Measurements from ENCODE around the gene RABGAP1L.

RABGAP1L gene

GRCh38 chr1:174775621-174776020 is 616.3 kb downstream of the RABGAP1L start:
- H3K27ac ChIP-seq: no peak overlapping the region
- no peak for DNase-seq (ENCODE audit: low spot score)
- H3K4me3 ChIP-seq: no peak overlapping the region
- TF ChIP-seq CTCF (IDR thresholded peaks at IDR 0.05): no peak

- no peak overlapping the region for H3K4me3 ChIP-seq
- no peak for TF ChIP-seq CTCF (IDR thresholded peaks at IDR 0.05)
Observed at GRCh38 chr1:174777262-174777661, 617.9 kb downstream of the RABGAP1L start.

GRCh38 chr1:174785510-174785909 is 626.2 kb downstream of the RABGAP1L start:
- Histone ChIP-seq H3K27ac (no peak overlapping the region), H3K4me3 (no peak overlapping the region)
- no peak for DNase-seq (ENCODE audit: low spot score)
- no peak for TF ChIP-seq CTCF (IDR thresholded peaks at IDR 0.05)

More at GRCh38 chr1:174777262-174777661, 617.9 kb downstream of the RABGAP1L start:
- no peak overlapping the region for H3K27ac ChIP-seq
- DNase-seq (ENCODE audit: low spot score): no peak

GRCh38 chr1:174786358-174786757 is 627.0 kb downstream of the RABGAP1L start:
- no peak overlapping the region for H3K27ac ChIP-seq
- no peak for DNase-seq (ENCODE audit: low spot score)
- no peak overlapping the region for H3K4me3 ChIP-seq
- TF ChIP-seq CTCF (IDR thresholded peaks at IDR 0.05): no peak

GRCh38 chr1:174786760-174787159 is 627.4 kb downstream of the RABGAP1L start:
- no peak for TF ChIP-seq CTCF (IDR thresholded peaks at IDR 0.05)
- Histone ChIP-seq H3K4me3 (no peak overlapping the region), H3K27ac (no peak overlapping the region)
- DNase-seq (ENCODE audit: low spot score): no peak

- no peak for TF ChIP-seq CTCF (IDR thresholded peaks at IDR 0.05)
- Histone ChIP-seq H3K4me3 (no peak overlapping the region), H3K27ac (no peak overlapping the region)
- DNase-seq (ENCODE audit: low spot score): no peak
Observed at GRCh38 chr1:174788981-174789380, 629.7 kb downstream of the RABGAP1L start.

- H3K4me3 ChIP-seq: no peak overlapping the region
- no peak for DNase-seq (ENCODE audit: low spot score)
- H3K27ac ChIP-seq: no peak overlapping the region
- no peak for TF ChIP-seq CTCF (IDR thresholded peaks at IDR 0.05)
Observed at GRCh38 chr1:174789399-174789798, 630.1 kb downstream of the RABGAP1L start.

Measured in coronary artery (tissue), 2 donors.